DMS79 treated with DMSO at 0.1 percent for 48 hours (cell line): Measurements from ENCODE around the gene MOV10L1.
"Not testable (repeated sequence)": the region's sequence is repeated elsewhere in the genome, so short reads cannot be mapped to it uniquely, and the experiment has no call there.

Source experiments
- DNase-seq: peaks from one replicate; lab custom pipeline; 2025; lab: John Stamatoyannopoulos, UW

Gene MOV10L1

GRCh38 chr22:50105208-50106100 lies 15.6 kb downstream of the MOV10L1 start:
- DNase-seq: no peak

DNA sequence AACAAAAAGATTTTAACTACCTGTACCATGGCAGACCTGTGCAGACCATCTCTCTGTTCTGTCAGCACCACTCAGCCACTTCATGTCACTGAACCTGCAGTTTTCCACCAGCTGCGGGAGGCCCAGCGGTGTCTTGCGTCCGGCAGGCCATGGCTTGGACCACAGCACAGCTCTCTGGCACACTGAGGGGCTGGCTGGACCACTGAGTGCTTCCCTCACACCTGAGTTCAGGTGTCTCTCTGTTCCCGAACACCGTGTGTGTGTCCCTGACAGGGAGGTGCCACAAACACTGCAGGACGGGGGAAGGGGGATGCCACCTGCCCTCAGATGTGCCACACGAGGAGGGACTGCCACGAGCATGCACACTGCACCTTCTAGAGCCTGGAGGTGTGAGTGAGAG lies 17.7 kb downstream of the MOV10L1 start:
- DNase-seq: no peak

DNA sequence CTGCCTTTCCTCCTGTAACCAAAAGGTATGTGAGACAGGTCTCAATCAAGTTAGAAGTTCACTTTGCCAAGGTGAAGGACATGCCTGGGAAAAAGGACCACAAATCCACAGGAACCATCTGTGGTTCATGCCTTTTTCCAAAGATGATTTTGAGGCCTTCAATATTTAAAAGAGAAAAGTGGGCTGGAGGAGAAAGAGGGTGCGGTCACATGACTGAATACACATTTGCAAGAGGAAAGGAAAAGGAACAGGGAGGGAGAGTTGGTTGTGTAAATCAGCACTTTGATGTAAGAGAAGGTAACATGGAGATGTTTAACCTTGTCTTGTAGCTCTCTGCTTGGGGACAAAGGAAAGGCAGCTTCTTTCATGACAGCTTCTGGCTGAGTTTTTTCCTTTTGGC lies 21.2 kb downstream of the MOV10L1 start:
- DNase-seq: no peak

DNA sequence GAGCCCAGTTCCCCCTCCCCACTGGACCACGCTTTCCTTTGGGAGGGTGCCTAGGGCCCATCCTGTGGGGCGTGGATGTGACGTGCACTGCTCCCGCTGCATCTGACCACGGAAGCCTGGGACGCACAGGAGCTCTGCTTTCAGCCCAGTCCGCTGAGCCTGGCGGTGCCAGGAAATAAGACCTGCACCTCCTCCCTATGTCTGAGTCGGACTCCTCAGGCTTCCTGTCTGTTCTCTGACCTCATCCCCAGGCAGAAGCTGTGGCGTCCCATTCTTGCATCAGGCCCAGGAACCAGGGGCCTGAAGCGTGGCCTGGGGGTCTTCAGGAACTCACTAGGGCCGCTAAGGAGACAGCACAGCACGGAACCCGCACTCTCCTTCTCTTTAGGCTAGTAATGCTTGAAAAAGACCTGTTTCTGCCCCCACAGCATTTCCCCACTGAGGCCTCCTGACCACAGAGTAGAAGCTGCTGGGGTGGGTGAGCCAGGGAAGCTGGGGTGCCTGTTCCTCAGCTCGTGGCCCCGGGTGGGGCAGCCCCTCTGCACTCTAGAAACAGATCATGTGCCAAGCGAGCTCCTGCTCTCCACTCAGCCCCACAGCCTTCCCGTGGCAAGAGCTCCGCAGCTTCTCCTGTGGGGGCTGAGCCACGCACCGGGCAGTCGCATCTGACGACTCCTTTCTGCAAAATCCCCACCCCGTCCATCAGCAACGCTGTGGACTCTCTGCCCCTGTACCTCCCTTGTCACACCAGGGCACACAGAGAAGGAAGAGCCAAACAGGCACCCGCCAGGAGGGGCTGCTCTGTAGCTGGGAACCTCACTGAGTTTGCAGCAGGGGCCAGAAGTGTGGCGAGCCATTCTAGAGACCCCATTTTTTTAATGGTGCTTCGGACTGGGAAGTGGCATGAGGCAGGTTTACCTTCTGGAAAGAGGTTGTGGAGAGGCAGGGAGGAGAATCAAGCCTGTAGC lies 22.6 kb downstream of the MOV10L1 start:
- DNase-seq: no peak

GRCh38 chr22:50114221-50115021 lies 24.6 kb downstream of the MOV10L1 start:
- DNase-seq: peak; percentile 46

DNA sequence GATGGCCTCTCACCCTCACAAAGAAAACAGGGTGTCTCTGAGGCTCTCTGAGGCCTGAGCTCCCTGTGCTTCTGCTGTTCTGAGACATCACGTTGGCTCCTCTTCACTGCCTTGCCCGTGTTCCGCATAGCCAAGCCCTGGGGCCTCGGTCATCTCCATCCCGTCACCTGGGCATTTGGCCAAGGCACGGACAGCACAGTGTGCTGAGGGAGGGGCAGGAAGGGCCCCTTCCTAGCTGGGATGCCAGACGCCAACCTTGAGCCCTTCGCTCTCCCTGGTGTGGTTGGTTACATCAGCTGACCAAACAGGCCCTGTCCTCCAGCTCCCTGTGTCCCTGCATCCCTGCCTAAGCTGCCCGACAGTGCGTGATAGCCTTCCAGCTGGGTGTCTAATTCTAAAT lies 25.9 kb downstream of the MOV10L1 start:
- DNase-seq: no peak

DNA sequence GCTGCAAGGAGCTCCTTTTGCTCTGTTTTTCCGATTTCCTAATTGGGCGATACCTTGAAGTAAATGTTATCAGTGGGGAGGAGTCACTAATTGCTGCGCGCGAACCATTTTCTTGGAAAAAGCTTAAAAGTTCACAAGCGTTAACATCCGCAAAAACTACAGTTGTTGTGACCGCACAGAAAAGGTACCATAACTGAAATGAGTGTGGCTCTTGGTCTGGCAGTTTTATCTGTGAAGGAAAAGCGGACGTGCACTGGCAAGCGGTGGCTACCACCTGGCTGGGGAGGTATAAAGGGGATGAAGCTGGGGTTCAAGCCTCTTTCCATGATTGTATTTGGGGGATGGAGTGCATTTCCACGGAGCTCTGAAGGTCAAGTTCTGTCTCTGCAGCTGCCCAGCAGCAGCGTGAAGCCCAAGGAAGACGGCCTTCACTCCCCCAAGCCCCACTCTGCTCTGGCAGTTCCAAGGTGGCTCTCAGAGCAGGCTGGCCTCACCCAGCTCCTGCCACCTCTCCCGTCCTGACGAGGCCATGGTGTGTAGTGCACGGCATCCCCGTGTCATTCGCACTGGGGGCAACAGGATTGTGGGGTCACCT lies 27.5 kb downstream of the MOV10L1 start:
- no peak for DNase-seq

GRCh38 chr22:50118129-50118528 lies 28.3 kb downstream of the MOV10L1 start:
- DNase-seq: no peak

- DNase-seq: no peak
Observed at GRCh38 chr22:50118557-50119168, 28.9 kb downstream of the MOV10L1 start.

GRCh38 chr22:50119169-50119767 lies 29.5 kb downstream of the MOV10L1 start:
- no peak for DNase-seq

- DNase-seq: no peak
Observed at GRCh38 chr22:50119768-50120251, 30.0 kb downstream of the MOV10L1 start.

DNA sequence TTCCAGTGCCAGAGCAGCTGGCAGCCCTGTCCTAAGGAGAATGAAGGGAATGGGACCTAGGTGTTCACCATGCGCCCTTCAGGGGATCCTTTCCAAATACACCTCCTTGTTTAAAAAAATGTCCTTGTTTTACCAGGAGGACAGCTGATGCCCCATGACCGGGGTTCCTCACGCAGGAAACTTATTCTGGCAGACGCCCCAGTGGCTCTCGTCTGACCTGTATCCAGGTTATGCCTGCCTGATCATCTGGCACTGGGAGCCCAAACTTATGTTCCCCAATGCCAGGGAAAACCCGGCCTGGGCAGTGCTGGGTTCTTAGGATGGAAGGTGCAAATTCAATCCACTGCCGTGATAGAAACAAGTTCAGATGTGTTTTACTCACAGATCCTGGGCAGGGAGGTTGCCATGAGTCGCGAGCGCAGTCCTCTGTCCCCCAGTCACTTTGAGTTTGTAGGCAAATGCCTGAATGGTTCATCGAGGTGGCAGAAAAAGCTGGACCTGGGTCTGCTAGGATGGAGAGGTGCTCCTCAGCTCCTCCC lies 31.5 kb downstream of the MOV10L1 start:
- DNase-seq: no peak

- no peak for DNase-seq
Observed at GRCh38 chr22:50123119-50123518, 33.3 kb downstream of the MOV10L1 start.

DNA sequence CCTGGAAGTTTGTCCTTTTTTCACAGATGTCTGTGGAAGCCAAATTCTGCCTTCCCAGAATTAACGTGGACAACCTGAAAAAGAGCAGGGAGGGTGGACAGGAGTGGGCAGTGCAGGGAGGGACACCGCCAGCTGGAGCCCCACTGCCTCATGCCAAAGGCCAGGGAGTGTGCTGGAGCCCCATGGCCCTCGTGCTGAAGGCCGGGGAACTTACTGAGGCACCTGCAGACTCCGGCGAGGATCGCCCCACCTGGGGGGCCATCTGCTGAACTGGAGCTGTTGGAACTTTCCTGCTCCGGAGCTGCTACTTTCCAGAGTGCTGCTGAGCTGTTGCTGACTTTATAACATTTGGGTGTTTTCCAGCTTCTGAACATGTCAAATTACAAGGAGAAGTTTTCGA lies 35.2 kb downstream of the MOV10L1 start:
- no peak for DNase-seq

GRCh38 chr22:50129121-50129736 lies 39.4 kb downstream of the MOV10L1 start:
- DNase-seq: no peak

DNA sequence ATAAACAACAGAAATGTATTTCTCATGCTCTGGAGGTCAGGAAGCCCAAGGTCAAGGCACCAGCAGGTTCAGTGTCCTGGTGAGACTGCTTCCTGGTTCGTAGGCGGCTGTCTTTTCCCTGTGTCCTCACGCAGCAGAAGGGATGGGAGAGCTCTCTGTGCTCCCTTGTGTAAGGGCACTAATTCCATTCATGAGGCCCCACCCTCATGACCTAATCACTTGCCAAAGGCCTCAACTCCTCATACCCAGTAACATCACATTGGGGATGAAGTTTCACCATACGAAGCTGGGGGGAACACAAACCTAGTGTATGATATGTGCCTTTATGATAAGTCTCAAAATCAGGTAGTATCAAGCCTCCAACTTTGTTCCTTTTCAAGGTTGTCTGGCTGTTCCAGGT lies 42.1 kb downstream of the MOV10L1 start:
- no peak for DNase-seq

- DNase-seq: no peak
Observed at GRCh38 chr22:50134481-50134880, 44.7 kb downstream of the MOV10L1 start.

GRCh38 chr22:50136581-50137015 lies 46.8 kb downstream of the MOV10L1 start:
- peak; percentile 32 for DNase-seq

GRCh38 chr22:50137277-50137676 lies 47.5 kb downstream of the MOV10L1 start:
- DNase-seq: not testable (repeated sequence)

DNA sequence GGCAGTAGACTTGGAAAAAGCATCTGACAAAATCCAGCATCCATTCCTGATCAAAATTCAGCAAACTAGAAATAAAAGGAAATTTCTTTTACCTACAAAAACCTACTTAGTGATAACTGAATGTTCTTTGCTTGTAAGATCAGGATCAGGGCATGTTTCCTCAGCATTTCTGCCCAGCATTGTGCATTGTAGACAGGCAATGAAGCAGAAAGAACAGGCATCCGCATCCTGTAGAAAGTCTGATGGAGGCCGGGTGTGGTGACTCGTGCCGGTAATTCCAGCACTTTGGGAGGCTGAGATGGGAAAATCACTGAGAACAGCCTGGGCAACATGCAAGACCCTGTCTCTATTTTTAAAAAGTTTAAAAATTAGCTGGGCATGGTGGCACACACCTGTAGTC lies 48.2 kb downstream of the MOV10L1 start:
- no peak for DNase-seq
